ENCODE measurements around the gene SMR3B.

- TF ChIP-seq, protein P1, sequence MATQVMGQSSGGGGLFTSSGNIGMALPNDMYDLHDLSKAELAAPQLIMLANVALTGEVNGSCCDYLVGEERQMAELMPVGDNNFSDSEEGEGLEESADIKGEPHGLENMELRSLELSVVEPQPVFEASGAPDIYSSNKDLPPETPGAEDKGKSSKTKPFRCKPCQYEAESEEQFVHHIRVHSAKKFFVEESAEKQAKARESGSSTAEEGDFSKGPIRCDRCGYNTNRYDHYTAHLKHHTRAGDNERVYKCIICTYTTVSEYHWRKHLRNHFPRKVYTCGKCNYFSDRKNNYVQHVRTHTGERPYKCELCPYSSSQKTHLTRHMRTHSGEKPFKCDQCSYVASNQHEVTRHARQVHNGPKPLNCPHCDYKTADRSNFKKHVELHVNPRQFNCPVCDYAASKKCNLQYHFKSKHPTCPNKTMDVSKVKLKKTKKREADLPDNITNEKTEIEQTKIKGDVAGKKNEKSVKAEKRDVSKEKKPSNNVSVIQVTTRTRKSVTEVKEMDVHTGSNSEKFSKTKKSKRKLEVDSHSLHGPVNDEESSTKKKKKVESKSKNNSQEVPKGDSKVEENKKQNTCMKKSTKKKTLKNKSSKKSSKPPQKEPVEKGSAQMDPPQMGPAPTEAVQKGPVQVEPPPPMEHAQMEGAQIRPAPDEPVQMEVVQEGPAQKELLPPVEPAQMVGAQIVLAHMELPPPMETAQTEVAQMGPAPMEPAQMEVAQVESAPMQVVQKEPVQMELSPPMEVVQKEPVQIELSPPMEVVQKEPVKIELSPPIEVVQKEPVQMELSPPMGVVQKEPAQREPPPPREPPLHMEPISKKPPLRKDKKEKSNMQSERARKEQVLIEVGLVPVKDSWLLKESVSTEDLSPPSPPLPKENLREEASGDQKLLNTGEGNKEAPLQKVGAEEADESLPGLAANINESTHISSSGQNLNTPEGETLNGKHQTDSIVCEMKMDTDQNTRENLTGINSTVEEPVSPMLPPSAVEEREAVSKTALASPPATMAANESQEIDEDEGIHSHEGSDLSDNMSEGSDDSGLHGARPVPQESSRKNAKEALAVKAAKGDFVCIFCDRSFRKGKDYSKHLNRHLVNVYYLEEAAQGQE (IDR thresholded peaks at IDR 0.05; ENCODE audit: insufficient read depth in 1 of 2, low read depth in 2 of 2, low read length in 1 of 2), result no peak
- TF ChIP-seq, protein P2, sequence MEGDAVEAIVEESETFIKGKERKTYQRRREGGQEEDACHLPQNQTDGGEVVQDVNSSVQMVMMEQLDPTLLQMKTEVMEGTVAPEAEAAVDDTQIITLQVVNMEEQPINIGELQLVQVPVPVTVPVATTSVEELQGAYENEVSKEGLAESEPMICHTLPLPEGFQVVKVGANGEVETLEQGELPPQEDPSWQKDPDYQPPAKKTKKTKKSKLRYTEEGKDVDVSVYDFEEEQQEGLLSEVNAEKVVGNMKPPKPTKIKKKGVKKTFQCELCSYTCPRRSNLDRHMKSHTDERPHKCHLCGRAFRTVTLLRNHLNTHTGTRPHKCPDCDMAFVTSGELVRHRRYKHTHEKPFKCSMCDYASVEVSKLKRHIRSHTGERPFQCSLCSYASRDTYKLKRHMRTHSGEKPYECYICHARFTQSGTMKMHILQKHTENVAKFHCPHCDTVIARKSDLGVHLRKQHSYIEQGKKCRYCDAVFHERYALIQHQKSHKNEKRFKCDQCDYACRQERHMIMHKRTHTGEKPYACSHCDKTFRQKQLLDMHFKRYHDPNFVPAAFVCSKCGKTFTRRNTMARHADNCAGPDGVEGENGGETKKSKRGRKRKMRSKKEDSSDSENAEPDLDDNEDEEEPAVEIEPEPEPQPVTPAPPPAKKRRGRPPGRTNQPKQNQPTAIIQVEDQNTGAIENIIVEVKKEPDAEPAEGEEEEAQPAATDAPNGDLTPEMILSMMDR (IDR thresholded peaks at IDR 0.05), result no peak
- TF ChIP-seq SIN3A (IDR thresholded peaks at IDR 0.05; ENCODE audit: borderline replicate concordance, insufficient read depth, low read depth, low read length), result no peak
These were observed 48.2 kb upstream of the SMR3B start, which contains the start of gene CABS1 for GRCh38 chr4:70334681-70335080.

Measured in Panc1 (cell line).